GM18867 (cell line): ENCODE data around the gene CDCP1.
"Not testable (repeated sequence)": the region's sequence is repeated elsewhere in the genome, so short reads cannot be mapped to it uniquely, and the experiment has no call there.

ENCODE experiments used
- ATAC-seq: cut with Tn5 transposase; IDR thresholded peaks from one replicate; pipeline ENCODE4 v1.9.1; 2021; ENCODE audit warnings: mild to moderate bottlenecking, moderate library complexity; ENCODE audit not compliant: unreplicated experiment

CDCP1 gene

GRCh38 chr3:45173776-45174175 lies 27.6 kb upstream of the CDCP1 start:
- ATAC-seq = no peak

GRCh38 chr3:45171283-45171682 lies 25.1 kb upstream of the CDCP1 start:
- ATAC-seq = no peak

- ATAC-seq = no peak
Observed at GRCh38 chr3:45170096-45170495, 23.9 kb upstream of the CDCP1 start.

- ATAC-seq = no peak
Observed at GRCh38 chr3:45169125-45169904, 23.1 kb upstream of the CDCP1 start.

GRCh38 chr3:45168451-45168850 lies 22.3 kb upstream of the CDCP1 start:
- no peak for ATAC-seq

- peak; percentile 76 for ATAC-seq
Observed at GRCh38 chr3:45167011-45167911, 21.1 kb upstream of the CDCP1 start.

GRCh38 chr3:45166321-45166879 lies 20.2 kb upstream of the CDCP1 start:
- no peak for ATAC-seq

GRCh38 chr3:45165497-45166283 lies 19.5 kb upstream of the CDCP1 start:
- no peak for ATAC-seq

- ATAC-seq = no peak
Observed at GRCh38 chr3:45164056-45164455, 17.9 kb upstream of the CDCP1 start.

- ATAC-seq = peak; percentile 80
Observed at GRCh38 chr3:45163481-45163880, 17.3 kb upstream of the CDCP1 start.

GRCh38 chr3:45154641-45155147 lies 8.5 kb upstream of the CDCP1 start:
- no peak for ATAC-seq

GRCh38 chr3:45153658-45154437 lies 7.7 kb upstream of the CDCP1 start:
- no peak for ATAC-seq

- ATAC-seq = no peak
Observed at GRCh38 chr3:45152307-45152706, 6.1 kb upstream of the CDCP1 start.

GRCh38 chr3:45151100-45151499 lies 4.9 kb upstream of the CDCP1 start:
- no peak for ATAC-seq

GRCh38 chr3:45148921-45149320 lies 2.7 kb upstream of the CDCP1 start:
- ATAC-seq = no peak

GRCh38 chr3:45145223-45145622 lies 955 bp downstream of the CDCP1 start:
- no peak for ATAC-seq

GRCh38 chr3:45143673-45144671 lies 2.2 kb downstream of the CDCP1 start:
- no peak for ATAC-seq

- ATAC-seq = not testable (repeated sequence)
Observed at GRCh38 chr3:45140770-45141155, 5.4 kb downstream of the CDCP1 start.
